Gastrocnemius medialis (tissue), 4 donors: ENCODE results near the gene RHOF.

Experiments used
- CTCF ChIP-seq, 5 experiments: fragments of 450-650 bp in 3 of 5; fragments of 200-600 bp in 2 of 5; sonication (generic) in 2 of 5; IDR thresholded peaks in 4 of 5; conservative IDR thresholded peaks in 1 of 5; 1 replicate in 4 of 5; 2 replicates in 1 of 5; pipeline ENCODE4 v1.5.1; 2016 to 2019; ENCODE audit warnings: antibody characterized with exemption in 5 of 5, mild to moderate bottlenecking in 3 of 5, moderate library complexity in 3 of 5
- POLR2A ChIP-seq, 2 donors: fragments of 450-650 bp; IDR thresholded peaks; one replicate each; pipeline ENCODE4 v1.6.1; 2017; ENCODE audit warnings: antibody characterized with exemption in 2 of 2, mild to moderate bottlenecking in 2 of 2, moderate library complexity in 2 of 2

- TF ChIP-seq CTCF (IDR thresholded peaks at IDR 0.05 in 4 of 5, conservative IDR thresholded peaks at IDR 0.05 in 1 of 5) (peak; percentile 36 to 64 (median 57)), POLR2A (IDR thresholded peaks at IDR 0.05) (peak; percentile 42 to 71)
These were observed 45.9 kb upstream of the RHOF start for GRCh38 chr12:121839106-121839992.
